ENCODE measurements around the gene SLC7A5.
"Not testable (repeated sequence)": the region's sequence is repeated elsewhere in the genome, so short reads cannot be mapped to it uniquely, and the experiment has no call there.

Gene SLC7A5

DNA sequence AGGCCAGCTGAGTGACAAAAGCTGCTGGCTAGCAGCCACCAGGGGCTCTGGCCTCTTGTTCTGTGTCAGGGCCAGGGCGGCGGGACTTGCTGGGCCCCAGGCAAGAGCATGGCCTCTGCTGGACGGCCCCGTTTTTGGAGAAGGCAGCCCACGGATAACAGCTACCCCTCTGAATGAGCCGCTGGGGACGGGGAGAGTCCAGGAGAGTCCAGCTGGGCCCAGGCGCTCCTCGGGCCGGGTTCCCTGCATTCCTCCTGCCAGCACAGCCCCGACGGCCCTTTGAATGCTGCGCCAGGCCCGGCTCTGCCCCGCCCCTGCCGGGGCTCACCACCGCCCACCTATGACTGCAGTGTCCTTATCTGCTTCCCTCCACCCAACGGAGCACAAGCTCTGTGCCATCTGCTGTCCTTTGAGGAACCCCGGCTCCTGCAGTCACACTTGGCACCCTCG is 33.4 kb downstream of the SLC7A5 start:
- no peak for DNase-seq (ENCODE audit: low read depth in 2 of 2, low spot score in 1 of 2)

DNA sequence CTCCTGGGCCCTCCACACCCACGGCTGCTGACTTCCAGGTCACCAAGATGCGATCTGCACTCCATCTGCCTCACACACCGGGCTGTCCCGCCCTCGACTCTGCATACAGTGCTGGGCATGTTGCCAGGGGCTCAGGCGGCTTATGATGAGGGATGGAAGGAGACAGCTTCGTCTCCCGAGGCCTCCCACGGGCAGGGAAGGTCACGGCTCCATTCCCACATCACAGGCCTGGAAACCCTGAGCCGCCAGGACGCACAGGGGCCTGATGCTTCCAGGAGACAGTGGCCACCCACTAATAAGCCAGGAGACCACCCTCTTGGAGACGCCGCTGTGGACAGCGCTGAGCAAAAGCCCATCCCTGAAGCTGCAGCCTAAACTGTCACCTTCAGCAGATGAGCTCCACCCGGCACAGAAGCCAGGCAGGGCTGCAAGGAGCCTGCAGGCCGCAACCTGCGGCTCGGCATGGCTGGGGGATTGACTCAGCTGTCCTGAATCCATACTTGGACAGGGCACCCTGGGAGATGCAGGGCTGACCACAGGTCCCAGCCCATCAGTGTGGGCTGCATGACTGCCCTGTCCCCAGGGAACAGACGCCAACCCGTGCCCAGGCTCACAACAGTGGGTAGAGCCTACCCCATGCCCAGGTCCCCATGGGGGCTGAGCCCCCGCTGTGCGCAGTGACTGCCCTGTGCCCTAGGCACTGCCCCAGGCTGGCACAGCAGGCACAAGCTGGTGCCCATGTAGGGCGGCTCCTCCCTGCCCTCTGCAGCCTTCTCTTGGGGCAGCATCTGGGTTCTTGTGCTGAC is 34.4 kb downstream of the SLC7A5 start:
- no peak for DNase-seq (ENCODE audit: low read depth in 2 of 2, low spot score in 1 of 2)

DNA sequence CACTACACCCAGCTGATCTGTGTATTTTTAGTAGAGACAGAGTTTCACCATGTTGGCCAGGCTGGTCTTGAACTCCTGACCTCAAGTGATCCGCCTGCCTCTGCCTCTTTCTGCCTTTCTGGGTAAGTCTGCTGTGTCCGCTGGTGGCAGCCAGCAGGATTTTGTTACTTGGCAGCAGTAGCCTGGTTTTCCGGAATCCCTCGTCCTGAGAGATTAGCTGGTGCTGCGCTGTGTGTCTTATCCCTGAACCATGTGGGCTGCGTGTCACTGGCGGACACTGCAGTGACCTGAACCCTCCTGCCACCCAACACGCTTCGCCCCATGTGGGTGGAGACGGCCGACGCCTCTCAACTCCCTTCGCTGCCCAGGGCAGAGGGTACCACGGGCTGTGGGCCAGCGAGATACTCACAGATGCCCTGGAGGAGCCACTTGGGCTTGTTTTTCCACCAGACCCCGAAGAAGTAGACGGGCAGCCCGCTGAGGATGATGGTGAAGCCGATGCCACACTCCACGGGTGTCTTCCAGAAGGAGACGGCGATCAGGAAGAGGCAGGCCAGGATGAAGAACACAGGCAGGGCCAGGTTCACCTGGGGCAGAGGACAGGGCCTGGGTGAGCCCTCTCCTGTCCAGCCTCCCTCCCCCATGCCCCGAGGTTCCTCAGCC is 35.2 kb downstream of the SLC7A5 start:
- no peak for DNase-seq (ENCODE audit: low read depth in 2 of 2, low spot score in 1 of 2)

DNA sequence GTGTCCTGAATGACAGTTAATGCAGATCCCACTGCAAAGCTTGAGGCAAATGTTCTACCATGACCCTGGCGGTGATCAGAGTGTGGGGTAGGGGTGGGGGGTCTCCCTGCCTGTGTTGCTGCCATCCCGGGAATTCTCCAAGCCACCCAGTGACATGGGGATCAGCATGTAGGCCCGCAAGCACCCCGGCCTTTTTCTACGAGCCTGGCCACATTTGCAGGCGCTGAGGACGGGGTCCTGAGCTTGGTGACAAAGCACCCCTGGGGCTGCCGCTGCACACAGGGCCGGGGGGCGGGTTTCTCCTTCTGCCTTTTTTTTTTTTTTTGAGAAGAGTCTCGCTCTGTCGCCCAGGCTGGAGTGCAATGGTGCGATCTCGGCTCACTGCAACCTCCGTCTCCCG is 35.8 kb downstream of the SLC7A5 start:
- DNase-seq (ENCODE audit: low read depth in 2 of 2, low spot score in 1 of 2) = no peak

DNA sequence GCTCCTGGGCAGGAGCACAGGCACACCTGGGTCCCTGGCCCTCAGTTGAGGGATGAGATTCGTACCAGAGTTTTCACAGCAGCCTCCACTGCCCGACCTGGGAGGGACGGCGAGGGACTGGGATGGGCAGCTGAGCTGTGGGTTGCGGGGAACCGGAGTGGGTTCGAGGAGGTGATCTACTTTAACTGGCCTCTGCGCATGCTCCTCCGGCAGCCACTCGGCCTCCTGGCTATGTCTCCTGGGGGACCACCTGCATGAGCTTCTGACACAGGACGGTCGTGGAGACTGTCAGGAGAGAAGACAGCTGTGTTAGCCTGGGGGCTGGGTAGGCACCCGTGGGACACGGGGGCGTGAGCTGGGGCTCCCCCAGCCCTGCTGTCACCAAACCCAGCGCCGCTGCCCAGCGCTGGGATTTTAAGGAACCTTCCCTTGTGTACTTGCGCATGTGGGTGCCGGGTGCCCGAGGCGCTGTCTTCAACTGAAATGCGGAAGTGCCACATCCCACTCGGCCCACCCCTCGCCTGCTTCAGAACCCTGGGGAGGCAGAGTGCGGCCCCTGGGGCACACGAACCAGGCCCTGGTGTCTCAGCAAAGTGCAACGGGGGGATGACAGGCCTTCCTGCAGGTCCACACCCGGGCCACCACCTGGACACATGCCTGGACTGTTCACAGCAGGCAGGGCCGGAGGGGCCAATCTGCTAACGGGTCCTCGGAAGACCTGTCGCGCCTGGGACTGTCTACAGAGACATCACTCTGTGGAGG is 36.4 kb downstream of the SLC7A5 start:
- no peak for DNase-seq (ENCODE audit: low read depth in 2 of 2, low spot score in 1 of 2)

DNA sequence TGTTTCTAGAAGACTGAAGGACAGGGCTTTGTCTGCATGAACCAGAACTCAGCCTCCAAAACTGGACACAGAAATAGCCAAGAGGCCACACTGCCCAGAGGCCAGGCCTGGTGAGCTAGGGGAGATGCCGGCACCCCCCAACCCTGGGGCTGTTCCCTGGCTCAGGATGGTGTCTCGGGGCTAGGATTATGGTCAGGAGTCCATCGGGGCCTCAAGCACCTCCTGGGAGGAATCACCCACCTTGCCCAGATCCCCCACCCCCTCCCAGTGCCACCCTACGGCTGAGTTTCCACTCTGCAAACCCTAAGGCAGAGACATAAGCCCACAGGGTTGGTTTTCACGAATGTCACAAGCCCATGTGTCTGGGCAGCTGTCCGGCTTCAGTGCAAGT is 37.2 kb downstream of the SLC7A5 start:
- no peak for DNase-seq (ENCODE audit: low read depth in 2 of 2, low spot score in 1 of 2)

DNA sequence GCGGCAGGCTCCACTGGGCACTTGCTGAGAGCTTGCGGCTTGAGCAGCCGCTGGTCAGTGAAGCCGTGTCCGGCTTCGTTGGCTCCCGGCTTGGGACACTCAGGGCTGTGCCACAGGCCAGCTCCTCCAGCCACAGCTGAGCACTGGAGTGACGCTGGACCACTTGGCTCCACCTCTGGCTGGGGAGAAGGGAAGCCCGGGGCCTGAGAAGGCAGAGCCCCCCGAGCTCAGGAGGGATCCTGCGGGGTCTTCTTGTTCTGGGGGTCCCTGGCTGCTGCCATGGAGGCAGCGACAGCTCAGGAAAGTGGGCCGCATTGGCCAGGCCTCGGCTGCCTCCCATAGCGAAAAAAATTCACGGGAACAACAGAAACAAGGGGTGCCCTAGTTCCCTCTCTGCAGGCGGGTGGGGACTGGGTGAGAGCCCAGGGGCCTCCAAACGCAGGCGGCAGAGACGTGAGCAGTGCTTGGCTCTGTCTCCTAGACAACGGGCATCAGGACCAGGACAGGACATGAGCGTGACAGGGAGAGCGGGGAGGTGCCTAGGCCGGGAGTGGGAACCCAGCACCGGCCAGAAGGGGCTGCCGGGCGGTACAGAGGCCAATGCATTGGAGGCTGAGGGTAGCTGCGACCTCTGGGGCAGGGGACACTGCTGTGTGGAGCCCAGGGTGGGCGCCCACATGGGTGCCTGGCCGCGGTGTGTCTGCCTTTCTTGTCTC is 37.7 kb downstream of the SLC7A5 start:
- DNase-seq (ENCODE audit: low read depth in 2 of 2, low spot score in 1 of 2) = no peak

DNA sequence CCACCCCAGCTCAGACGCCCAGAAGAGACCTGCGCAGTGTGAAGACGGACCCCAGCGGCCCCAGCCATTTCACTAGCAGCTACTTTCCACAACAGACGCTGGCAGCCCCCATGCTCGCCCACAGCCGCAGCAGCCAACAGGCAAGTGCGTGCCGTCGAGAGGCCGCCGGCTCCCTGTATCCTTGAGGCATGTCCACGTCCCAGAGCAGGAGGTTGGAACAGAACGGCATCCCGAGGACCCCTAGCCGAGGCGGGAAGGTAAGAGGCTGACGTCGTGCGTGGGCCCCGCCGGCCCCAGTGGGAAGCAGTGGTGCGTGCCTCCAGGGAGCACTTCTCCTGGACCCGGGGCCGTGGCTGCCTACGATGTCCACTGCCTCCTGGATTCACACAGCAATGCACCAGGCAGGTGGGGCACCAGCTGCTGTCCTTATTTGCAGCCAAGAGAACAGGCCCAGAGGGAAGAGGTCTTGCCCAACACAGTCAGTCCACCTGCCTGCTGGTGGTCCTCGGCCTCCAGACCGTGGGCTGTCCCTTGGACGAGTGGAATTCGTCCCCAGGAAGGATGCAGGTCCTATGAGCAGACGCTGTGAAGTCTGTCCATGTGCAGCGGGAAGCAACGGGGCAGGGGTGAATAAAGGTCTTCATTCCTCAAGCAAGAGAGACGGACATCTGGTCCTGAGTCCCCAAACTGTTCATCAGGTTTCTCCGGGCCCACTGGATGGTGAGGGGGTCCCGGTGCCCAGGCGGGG is 38.5 kb downstream of the SLC7A5 start:
- DNase-seq (ENCODE audit: low read depth in 2 of 2, low spot score in 1 of 2) = no peak

DNA sequence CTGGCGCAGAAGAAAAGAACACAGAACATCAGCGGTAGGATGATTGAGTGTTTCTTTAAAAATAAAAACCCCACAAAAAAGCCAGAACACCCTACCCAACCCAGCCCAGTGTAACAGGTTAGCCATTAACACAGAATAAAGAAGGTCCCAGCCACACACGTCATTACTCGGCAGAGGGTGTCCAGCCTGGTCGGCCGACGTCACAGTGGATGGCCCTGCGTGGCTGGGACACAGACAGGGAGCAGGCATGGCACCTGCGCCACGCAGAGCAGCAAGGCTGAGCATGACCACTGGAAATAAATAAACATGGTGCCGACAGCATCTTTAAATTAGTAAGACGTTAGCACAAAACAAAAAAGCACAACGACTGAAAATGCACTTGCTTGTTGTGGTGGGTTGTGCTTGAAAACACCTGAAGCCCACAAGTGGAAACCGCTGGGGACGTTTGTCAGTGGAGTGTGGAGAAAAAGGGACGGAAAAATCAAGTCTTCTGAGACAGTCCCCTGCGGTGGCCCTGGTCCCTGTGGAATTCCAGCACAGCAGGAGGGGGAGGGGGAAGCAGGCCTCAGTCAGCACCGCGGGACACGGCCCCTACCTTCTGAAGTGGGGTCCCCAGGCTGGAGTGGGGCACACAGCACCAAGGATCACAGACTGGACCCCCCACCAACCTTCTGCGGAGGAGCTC is 39.2 kb downstream of the SLC7A5 start:
- DNase-seq (ENCODE audit: low read depth in 2 of 2, low spot score in 1 of 2) = no peak

DNA sequence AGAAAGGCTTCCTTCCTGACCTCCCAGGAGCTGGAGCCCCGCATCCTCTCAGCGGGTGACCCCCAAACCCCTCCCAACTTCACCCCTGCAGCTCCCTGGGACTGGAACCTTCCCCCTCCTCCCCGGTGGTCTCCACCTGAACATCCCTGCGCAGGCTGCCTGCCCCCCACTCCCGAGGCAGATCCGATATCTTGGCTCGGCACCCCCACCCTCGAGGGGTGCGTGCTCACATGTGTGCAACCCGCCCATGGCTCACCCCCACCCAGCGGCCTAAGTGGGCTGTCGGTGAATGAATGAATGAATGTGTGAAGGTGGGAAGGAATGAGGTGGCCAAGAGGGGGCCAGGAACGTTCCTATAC is 39.7 kb downstream of the SLC7A5 start:
- DNase-seq (ENCODE audit: low read depth in 2 of 2, low spot score in 1 of 2) = no peak

DNA sequence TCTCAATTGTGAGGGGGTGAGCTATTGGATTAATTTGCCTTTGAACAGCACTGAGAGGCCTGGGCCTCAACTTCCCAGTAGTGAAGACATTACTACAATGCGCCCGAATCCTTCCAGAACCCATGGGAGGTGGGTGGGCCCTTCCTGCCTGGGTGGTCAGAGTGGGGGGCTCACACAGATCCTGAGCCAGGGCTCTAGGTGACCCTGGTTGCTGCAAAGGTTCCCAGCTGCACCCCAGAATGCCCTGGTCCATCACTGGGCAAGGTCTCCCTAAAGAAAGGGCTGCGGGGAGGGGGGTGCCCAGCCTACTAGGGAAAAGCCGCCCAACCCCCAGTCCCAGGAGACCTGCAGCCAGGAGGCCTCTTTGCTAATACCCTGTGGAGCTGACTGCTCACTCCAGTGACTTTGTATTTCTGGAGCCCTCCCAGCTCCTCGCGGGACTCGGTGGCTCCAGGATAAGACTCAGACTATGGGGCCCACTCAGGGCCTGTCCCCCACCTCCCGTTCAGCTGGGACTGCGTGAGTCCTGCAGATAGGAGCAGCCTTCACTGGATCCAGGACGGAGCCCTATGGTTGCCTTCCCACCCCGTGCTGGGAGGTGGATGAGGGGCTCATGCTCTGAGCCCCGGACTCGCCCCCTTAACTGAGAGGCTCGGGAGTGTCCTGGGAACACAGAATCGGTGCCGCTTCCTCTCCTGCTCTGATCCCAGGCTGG is 40.2 kb downstream of the SLC7A5 start:
- no peak for DNase-seq (ENCODE audit: low read depth in 2 of 2, low spot score in 1 of 2)

DNA sequence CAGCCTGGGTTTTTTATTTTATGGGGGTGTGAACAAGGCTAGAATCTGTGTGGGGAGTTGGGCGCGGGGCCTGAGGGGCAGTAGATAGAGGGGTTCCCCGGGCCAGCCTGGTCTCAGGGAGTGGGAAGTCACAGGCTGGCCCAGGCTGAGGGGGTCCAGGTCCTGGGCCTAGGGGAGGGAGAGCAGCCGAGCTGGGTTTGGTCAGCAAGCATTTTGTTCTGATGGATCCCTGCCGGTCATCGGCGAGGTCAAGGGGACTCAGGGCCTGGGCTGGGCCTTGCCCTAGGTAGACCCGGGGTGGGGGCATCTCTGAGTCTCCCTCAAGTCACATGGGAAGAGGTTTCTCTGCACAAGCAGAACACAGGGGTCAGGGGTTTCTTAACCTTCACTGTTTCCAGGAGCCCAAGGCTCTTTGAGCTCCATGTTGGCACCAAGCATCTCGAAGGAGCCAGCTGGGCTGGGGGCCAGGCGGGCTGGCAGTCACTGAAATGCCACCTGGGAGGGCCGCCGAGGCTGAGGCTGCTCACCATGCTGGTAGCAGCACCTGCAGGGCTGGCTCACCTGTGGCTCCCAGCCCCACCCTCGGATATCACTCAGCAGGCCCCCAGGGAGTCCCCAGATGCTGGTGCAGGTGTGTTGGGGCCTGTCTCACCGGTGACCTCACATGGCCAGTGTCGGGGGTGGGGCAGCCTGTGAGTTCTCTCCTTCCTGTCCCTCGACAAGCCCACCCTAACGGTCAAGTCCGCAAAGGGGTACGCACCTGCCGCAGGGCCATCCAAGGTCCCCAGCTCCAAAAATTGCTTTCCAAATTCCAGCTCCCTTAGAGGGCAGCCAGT is 41.0 kb downstream of the SLC7A5 start:
- DNase-seq (ENCODE audit: low read depth in 2 of 2, low spot score in 1 of 2) = no peak

DNA sequence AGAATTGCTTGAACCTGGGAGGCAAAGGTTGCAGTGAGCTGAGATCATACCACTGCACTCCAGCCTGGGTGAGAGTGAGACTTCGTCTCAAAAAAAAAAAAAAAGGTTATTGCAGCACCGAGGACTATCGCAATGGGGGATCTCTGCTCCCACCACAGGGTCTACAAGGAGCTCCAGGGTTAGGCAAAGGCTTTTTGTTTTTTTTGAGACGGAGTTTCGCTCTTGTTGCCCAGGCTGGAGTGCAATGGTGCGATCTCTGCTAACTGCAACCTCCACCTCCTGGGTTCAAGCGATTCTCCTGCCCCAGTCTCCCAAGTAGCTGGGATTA is 41.8 kb downstream of the SLC7A5 start:
- DNase-seq (ENCODE audit: low read depth in 2 of 2, low spot score in 1 of 2) = not testable (repeated sequence)

DNA sequence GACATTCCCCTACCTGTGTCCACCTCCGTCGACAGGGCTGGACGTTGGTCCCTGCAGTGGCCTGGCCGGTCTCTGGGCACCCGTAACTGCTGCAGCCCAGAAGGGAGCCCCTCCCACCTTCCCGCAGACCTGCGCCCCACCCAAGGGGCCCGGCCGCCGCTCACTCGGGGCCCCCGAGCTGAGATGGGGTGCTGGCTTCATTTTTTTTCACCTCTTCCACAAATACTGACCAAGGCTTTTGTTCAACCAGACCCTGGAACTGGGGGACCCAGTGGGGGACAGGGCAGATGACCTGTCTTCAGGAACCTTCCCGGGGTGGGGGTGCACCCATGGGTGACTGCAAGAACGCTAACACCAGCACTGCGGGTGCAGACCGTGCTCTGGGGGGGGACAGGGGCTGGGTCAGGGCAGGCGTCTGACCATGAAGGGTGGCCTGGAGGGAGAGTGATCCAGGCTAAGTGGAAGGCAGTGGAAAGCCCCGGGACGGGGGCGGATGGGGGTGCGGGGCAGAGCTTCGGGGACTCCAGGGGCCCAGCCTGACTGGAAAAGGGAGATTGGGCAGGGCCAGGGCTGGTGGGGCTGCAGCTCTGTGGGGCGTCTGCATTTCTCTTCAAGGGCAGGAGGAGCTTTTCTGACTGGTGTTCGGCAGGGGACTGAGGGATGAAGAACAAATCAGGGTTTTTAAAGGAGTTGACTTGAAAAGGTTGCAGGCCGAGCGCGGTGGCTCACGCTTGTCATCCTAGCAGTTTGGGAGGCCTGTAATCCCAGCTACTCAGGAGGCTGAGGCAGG is 42.3 kb downstream of the SLC7A5 start:
- DNase-seq (ENCODE audit: low read depth in 2 of 2, low spot score in 1 of 2) = no peak

DNA sequence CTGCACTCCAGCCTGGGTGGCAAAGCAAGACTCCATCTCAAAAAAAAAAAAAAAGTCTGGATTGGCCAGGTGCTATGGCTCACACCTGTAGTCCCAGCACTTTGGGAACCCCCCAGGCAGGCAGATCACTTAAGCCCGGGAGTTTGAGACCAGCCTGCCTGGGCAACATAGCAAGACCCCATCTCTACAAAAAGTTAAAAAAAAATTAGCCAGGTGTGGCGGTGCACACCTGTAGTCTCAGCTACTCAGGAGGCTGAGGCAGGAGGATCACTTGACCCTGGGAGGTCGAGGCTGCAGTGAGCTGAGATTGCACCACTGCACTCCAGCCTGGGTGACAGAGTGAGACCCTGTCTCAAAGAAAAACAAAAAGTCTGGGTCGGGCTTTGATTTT is 42.9 kb downstream of the SLC7A5 start:
- not testable (repeated sequence) for DNase-seq (ENCODE audit: low read depth in 2 of 2, low spot score in 1 of 2)

DNA sequence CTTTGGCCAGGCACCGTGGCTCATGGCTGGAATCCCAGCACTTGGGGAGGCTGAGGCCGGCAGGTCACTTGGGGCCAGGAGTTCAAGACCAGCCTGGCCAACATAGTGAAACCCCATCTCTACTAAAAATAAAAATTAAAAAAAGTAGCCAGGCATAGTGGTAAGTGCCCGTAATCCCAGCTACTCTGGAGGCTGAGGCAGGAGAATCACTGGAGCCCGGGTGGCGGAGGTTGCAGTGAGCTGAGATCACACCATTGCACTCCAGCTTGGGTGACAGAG is 43.5 kb downstream of the SLC7A5 start:
- not testable (repeated sequence) for DNase-seq (ENCODE audit: low read depth in 2 of 2, low spot score in 1 of 2)

DNA sequence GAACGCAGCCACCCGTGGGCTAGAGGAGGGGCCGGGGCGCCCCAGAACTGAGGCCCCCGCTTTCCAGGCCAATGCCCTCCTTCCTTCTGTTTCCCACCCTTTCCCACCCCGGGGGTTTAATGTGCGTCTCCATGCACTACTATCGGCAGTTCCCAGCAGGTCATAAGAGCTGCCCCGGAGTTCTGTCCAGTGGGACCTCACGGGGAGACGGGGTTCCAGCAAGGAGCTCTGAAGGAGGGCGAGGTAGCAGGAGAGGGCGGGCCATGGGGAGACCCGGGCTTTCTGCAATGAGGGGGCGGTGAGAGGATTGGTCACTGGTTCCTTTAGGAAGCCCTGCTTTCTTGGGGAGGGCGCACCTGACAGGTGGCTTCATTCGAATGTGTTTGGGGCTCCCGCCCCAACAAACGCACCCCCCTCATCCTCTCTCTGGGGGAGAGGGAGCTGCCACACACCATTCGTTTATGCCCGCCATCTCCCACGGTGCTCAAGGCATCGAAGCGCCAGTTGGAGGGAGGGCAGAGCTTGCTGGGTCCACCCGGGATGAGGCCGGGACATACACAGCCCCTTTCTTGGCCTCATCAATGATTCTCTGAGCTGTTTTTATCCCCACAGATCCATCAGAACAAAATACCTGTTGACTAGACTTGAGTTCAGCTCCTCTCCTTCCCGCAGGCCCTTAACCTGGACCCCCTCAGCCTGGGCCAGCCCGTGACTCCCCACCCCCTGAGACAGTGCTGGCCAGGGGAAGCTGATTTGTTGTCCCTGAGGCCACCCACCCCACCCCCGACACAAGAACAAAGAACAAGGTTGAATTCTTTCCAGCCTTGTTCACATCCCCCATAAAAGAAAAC is 44.1 kb downstream of the SLC7A5 start:
- DNase-seq (ENCODE audit: low read depth in 2 of 2, low spot score in 1 of 2) = no peak

Measured in stimulated activated CD8-positive, alpha-beta memory T cell treated with anti-CD3 and anti-CD28 coated beads, Interleukin-4, amount 100 ng/mL, for 1 hour (primary cell).